Hepatic stellate cell (primary cell): Measurements from ENCODE around the gene NID1.
A peak's percentile ranks its signal among the peaks of the same experiment; 100 is the strongest.

Experiments
- DNase-seq: peaks from one replicate; pipeline ENCODE4 v3.0.0; 2011; ENCODE audit warnings: low spot score

Gene NID1

DNA sequence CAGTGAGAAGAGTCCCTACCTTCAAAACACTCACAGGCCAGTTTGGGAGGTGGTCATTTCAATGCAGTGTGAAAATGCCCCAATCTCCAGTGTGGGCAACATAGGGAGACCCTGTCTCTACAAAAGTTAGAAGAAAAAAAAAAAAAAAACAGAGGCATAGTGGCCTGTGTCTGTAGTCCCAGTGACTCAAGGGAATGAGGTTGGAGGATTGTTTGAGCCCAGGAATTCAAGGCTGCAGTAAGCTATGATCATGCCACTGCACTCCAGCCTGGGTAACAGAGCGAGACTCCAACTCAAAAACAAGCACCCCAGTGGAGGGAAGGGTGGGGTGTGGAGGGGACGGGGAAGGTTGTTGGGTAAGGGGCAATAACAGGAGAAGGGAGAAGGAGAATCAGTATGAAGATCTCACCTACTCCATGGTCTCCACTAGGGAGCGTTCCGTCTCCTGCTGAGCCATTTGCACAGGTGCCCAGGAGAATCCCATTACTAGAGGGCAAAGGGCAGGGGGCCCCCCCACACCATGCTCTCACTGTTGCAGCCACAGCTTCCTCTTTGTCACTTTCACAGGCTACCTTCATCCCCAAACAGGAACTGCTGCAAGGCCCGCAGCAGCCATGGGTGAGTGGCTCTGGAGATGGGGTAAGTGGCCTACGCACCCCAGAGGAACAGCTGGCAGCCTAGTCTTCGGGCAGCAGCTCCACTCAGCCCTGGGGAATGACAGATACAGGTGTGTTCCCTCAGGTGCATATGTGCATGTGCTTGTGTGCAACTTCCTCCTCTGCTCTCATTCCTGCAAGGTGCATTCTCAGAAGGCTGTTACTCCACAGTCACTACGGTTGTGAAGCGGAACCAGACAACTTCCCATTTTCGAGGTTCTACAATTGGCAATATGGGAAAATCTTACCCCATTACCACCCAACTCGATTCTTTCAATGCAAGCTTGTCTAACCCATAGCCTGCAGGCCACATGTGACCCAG is 110.3 kb downstream of the NID1 start:
- DNase-seq = no peak

GRCh38 chr1:235953801-235954200 is 111.1 kb downstream of the NID1 start:
- DNase-seq = peak; percentile 77

DNA sequence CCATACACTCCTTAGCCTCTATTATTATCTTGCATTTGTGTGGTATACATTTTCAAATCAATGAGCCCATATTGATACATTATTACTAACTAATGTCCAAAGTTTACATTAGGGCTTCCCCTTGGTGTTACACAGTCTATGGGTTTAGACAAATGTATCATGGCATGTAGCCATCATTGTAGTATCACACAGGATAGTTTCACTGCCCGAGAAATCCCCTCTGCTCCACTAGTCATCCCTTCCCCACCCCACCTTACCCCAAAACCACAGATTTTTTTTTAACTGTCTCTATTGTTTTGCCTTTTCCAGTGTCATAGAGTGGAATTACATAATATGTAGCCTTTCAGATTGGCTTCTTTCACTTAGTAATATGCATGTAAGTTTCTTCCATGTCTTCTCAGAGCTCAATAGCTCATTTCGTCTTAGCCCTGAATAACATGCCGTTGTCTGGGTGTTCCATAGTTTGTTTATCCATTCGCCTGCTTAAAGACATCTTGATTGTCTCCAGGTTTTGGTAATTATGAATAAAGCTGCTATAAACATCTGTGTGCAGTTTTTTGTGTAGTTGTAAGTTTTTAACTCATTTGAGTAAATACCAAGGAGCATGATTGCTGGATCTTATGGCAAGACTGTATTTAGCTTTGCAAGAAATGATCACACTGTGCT is 111.8 kb downstream of the NID1 start:
- no peak for DNase-seq

DNA sequence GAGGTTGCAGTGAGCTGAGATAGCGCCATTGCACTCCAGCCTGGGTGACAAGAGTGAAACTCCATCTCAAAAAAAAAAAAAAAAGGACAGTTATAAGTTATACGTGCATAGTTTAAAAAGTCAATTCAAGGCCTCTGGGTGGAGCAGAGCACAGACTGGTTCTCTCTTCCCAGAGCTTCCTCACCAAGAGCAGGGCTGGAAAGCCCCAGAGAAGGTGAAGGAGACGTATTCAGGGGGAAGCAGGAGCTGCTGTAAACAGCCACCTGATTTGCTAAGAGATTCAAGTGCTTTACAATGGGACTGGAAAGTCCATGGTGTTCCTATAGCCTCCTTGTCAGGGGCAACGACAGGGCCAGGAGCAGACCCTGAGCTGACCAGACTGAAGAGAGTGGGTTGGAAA is 113.2 kb downstream of the NID1 start:
- DNase-seq = no peak

DNA sequence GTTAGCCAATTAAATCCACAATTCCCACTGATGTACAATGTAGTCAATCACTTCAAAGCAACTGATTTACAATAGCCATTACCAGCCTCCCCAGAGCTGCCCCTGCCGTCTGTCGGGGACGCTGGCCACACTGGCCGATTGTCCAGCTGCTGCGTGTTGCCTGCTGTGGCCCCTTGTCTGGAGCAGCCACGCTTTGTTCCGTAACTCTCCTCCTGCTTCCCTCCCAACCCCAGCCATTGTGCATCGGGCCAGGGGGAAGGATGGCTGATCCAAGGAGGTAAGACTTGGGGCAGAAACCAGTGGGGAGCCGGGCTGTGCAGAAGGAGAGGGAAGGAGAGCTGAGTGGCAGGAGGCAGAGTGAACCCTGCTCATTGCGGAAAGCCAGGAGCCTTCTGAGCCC is 114.6 kb downstream of the NID1 start:
- no peak for DNase-seq

DNA sequence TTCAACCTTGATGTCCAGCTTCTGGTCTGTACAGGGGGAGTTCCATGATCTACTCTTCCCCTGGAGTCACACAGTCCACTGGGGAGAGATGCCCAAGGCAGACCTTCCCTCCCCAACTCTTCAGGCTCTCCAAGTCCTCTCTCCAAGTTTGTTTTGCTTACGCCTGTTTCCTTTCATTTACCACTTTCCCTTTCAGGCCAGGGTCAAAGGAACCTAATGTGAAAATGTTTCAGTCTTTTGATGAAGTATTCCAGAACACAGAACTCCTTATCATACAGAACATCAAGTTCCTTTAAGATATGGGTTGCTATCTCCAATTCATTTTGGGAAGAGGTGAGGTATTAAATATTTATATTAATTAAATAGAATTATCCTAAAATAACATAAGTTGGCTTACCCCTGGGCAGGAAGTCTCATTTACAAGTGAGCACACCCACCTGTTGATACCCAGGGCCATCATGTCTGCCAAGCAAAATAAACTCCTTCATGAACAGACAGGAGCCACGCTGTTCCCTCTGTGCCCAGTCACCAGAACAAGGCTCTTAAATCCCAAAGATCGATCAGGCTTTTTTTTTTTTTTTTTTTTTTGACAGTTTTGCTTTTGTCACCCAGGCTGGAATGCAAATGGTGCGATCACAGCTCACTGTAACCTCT is 116.0 kb downstream of the NID1 start:
- no peak for DNase-seq

DNA sequence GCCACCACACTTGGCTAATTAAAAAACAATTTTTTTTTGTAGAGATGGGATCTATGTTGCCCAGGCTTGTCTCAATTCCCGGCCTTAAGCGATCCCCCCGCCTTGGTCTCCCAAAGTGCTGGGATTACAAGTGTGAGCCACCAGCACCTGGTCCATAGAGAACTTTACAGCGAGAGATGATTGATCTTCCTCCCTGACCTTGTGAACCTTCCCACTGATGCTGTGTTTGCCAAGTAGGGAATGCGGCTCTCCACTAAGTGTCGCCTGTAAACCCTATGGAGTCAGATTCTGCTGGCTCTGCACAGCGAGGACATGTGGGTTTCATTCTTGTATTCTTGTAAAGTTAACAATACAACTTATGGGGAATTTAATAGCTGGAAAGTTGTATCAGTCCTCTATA is 116.9 kb downstream of the NID1 start:
- no peak for DNase-seq

DNA sequence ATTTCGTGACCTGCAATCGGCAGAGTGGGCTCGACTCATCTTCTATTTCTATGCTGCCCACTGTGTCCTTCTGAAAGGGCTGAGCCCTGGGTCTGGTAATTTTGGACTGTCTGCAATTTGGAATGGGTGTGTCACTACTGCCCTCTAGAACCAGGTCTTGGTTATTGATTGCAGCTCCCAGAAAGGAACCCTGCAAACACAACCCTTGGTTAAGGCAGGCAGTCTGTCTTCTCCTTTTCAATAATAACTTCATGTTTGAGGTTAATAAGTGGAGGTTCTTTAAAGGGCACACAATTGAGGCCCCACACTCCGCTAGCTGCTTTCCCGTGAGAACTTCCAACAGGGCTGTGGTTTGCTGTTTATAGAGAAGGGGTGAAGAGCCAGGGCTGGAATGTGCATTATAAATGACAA is 118.3 kb downstream of the NID1 start:
- peak; percentile 37 for DNase-seq

DNA sequence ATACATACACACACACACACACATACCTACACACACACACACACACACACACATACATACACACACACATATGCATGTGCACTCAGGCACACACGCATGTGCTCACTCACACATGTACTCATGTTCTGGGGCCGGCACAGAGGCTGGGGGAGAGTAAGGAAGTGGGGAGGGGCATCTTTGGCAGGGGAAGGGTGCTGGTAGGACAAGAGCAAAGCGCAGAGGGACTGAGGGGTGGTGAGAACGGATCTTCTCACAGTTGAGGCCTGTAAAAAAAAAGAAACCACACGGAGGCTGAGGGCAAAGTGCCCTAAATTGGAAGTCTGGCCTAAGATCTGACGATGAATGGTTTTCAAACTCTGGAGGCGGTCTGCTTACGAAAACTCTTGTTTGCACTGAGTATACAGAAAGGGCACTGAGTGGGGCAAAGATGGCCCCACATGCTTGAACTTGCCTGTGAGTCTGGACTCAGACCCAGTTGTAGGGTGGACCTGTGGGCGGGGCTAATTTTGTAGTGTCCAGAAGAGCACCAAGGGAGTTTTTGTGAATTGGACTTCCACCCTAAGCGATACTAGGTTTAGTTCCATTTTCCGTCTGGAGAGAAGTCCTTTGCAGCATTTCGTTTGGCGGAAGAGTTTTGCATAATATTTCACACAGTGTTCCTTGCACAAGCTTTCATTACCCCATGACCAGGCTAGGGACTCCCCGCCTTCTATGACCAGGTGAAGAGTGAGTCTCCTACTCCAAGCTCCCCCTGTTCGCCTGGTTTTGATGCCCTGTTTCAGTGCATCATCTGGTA is 118.9 kb downstream of the NID1 start:
- no peak for DNase-seq

DNA sequence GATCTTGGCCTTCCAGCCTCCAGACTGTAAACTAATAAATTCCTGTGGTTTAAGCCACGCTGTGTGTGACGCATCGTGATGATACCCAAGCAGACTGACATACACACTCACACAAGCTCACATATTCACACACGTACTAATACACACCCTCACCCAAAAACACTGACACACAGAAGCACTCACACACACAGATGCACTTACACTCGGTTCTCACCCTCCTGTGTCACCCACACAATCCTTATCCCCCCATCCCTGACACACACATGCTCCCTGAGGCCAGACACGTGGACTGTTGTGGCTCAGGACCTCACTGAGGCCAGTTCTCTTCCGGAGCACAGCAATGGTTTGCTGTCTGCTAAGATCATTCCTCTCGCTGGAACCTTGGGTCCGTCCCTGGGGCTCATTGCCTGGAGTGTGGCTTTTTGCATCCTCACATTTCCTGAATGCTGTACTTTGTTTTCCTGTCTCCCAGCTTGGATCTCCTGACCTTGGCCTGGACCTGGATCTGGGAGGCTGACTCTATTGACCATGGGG is 121.2 kb downstream of the NID1 start:
- DNase-seq = peak; percentile 74

DNA sequence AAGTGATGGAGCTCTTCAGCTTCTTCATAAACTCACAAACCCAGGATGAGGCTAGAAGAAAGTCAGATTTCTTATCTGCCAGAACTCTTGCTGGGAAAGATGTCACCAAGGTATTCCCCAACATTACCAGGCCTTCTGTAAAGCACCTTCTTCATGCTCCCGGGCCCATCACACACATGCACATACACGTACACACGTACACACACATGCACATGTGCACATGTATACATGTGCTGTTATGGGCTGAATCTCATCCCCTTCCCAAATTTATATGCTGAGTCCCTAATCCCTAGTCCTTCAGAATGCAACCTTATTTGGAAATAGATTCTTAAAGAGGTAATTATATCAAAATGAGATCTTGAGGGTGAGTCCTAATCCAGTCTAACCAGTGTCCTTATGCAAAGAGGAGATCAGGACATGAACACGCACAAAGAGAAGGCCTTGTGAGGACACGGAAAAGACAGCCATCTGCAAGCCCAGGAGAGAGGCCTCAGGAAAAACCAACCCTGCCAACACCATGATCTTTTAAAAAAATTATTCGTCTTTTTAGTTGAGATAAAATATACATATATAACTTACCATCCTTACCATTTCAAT is 121.8 kb downstream of the NID1 start:
- DNase-seq = no peak

DNA sequence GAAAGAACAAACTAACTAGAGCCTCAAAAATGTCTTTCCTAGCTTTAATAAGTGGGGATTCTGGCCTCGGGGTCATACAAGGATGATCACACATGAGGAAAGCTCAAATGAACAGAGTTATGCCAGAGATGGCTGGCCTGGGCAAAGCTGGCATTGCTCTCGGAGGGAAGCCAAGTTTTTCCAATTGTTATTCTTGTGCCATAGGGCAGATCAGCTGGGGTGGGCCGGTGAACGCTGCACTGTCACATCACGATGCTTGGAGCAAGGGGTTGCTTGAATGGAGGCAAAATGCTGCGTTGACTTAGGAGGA is 122.3 kb downstream of the NID1 start:
- DNase-seq = no peak

GRCh38 chr1:235941876-235942624 is 122.8 kb downstream of the NID1 start:
- DNase-seq = no peak

- no peak for DNase-seq
These were observed 124.6 kb downstream of the NID1 start for GRCh38 chr1:235940285-235940684.

GRCh38 chr1:235939480-235939775 is 125.5 kb downstream of the NID1 start:
- no peak for DNase-seq

GRCh38 chr1:235938709-235939479 is 126.0 kb downstream of the NID1 start:
- DNase-seq = no peak

GRCh38 chr1:235937123-235937522 is 127.8 kb downstream of the NID1 start:
- no peak for DNase-seq

GRCh38 chr1:235935235-235936225 is 129.4 kb downstream of the NID1 start:
- no peak for DNase-seq

DNA sequence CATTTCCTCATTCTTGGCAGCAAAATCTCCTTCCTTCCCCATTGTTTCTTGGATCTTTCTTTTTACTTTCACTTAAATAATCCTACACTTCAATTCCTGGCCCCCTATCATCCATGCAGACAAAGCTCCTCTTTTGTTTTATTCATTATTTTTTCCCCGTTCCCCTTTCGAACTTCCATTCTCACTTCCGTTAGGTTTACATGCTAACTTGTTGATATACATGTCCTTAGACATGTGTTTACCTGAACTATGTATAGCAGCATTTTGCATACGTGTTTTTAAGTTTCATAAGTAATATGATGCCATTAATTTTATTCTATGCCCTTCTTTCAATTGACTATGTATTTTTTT is 131.1 kb downstream of the NID1 start:
- DNase-seq = no peak
